DOHH2 (cell line): ENCODE data around the gene CYCS.

Source experiments
- H3F3A ChIP-seq: fragments of 200-600 bp; sonication (generic), shearing (Covaris generic); 2 replicates; pipeline ENCODE4 v1.6.0; 2016; ENCODE audit warnings: antibody characterized with exemption, mild to moderate bottlenecking; ENCODE audit not compliant: control insufficient read depth, insufficient read depth
- H3K27ac ChIP-seq: fragments of 200-600 bp; sonication (generic); 2 replicates; pipeline ENCODE4 v1.5.1; 2014; ENCODE audit warnings: low read depth, mild to moderate bottlenecking, low read length, moderate library complexity
- H3K27me3 ChIP-seq: fragments of 200-600 bp; sonication (generic); 2 replicates; pipeline ENCODE4 v1.6.1; 2014; ENCODE audit warnings: mild to moderate bottlenecking, low read length, mixed read lengths; ENCODE audit not compliant: control insufficient read depth
- H3K36me3 ChIP-seq: fragments of 200-600 bp; sonication (generic); 2 replicates; pipeline ENCODE4 v1.6.1; 2014; ENCODE audit warnings: mild to moderate bottlenecking, low read length, moderate library complexity, mixed read lengths; ENCODE audit not compliant: control insufficient read depth
- H3K4me1 ChIP-seq: fragments of 200-600 bp; sonication (generic); 2 replicates; pipeline ENCODE4 v1.6.1; 2014; ENCODE audit warnings: mild to moderate bottlenecking, low read length, mixed read lengths; ENCODE audit not compliant: control insufficient read depth
- H3K4me2 ChIP-seq: fragments of 200-600 bp; sonication (generic); 2 replicates; pipeline ENCODE4 v1.6.0; 2014; ENCODE audit warnings: mild to moderate bottlenecking, low read length, moderate library complexity
- H3K4me3 ChIP-seq: fragments of 200-600 bp; sonication (generic); 2 replicates; pipeline ENCODE4 v1.5.1; 2014; ENCODE audit warnings: mild to moderate bottlenecking, low read length, mixed read lengths
- H3K79me2 ChIP-seq: fragments of 200-600 bp; sonication (generic); 2 replicates; pipeline ENCODE4 v1.6.1; 2014; ENCODE audit warnings: mild to moderate bottlenecking, low read length, mixed read lengths; ENCODE audit not compliant: control insufficient read depth
- H3K9me2 ChIP-seq: fragments of 200-600 bp; sonication (generic); replicated peaks from 2 replicates; pipeline ENCODE4 v1.6.1; 2014; ENCODE audit warnings: mild to moderate bottlenecking, low read length, mixed read lengths; ENCODE audit not compliant: control insufficient read depth
- H3K9me3 ChIP-seq: fragments of 200-600 bp; sonication (generic); 2 replicates; pipeline ENCODE4 v1.6.1; 2014; ENCODE audit warnings: antibody characterized with exemption, low read length, mixed read lengths; ENCODE audit not compliant: control insufficient read depth, insufficient read depth
- H4K20me1 ChIP-seq: fragments of 200-600 bp; sonication (generic); 2 replicates; pipeline ENCODE4 v1.6.0; 2014; ENCODE audit warnings: low read depth, mild to moderate bottlenecking, antibody characterized with exemption, low read length, moderate library complexity; ENCODE audit not compliant: control insufficient read depth, insufficient read depth
- EZH2phosphoT487 ChIP-seq: fragments of 200-600 bp; sonication (generic); IDR thresholded peaks from 2 replicates; pipeline ENCODE4 v1.6.1; 2017; ENCODE audit warnings: borderline replicate concordance, mild to moderate bottlenecking, antibody characterized with exemption, low read length, moderate library complexity, mixed read lengths
- TF ChIP-seq, protein P1 (sequence below): fragments of 200-600 bp; sonication (generic); IDR thresholded peaks from one replicate; pipeline ENCODE4 v1.5.1; 2014; ENCODE audit warnings: antibody characterized with exemption, mild to moderate bottlenecking, low read depth, low read length; ENCODE audit not compliant: poor library complexity, severe bottlenecking

The CYCS gene

DNA sequence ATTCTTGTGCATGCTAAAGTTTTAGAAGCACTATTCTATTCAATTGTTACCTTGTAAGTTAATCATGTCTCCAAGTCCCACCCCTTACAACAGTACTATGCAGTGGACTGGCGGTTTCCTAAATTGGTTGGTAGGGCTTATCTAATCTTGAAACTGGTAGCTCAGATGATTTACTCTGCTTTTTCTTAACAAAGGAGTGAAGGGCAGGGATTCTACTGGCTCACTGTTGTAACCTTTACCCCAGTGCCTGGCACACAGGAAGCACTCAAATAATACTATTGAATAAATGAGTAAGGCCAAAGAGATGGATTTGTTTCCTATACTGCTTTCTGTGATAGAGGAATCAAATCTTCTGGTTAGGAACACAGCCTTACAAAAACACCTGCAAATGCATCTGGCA, 46.0 kb upstream of the CYCS start:
- H4K20me1 ChIP-seq, result no peaks in the 10 kb centered on the region
- no peaks in the 10 kb centered on the region for H3K79me2 ChIP-seq
- no peaks in the 10 kb centered on the region for H3F3A ChIP-seq
- no peaks in the 10 kb centered on the region for H3K9me2 ChIP-seq
- H3K4me3 ChIP-seq, result no peak overlapping the region
- no peaks in the 10 kb centered on the region for H3K9me3 ChIP-seq
- H3K27ac ChIP-seq, result no peak overlapping the region
- no peaks in the 10 kb centered on the region for H3K4me1 ChIP-seq
- no peaks in the 10 kb centered on the region; the same call in 1 of the 2 replicates for H3K36me3 ChIP-seq
- H3K27me3 ChIP-seq, result no peaks in the 10 kb centered on the region
- TF ChIP-seq, protein P1, sequence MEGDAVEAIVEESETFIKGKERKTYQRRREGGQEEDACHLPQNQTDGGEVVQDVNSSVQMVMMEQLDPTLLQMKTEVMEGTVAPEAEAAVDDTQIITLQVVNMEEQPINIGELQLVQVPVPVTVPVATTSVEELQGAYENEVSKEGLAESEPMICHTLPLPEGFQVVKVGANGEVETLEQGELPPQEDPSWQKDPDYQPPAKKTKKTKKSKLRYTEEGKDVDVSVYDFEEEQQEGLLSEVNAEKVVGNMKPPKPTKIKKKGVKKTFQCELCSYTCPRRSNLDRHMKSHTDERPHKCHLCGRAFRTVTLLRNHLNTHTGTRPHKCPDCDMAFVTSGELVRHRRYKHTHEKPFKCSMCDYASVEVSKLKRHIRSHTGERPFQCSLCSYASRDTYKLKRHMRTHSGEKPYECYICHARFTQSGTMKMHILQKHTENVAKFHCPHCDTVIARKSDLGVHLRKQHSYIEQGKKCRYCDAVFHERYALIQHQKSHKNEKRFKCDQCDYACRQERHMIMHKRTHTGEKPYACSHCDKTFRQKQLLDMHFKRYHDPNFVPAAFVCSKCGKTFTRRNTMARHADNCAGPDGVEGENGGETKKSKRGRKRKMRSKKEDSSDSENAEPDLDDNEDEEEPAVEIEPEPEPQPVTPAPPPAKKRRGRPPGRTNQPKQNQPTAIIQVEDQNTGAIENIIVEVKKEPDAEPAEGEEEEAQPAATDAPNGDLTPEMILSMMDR, result no peak
- no peak for TF ChIP-seq EZH2phosphoT487
- no peak overlapping the region for H3K4me2 ChIP-seq

DNA sequence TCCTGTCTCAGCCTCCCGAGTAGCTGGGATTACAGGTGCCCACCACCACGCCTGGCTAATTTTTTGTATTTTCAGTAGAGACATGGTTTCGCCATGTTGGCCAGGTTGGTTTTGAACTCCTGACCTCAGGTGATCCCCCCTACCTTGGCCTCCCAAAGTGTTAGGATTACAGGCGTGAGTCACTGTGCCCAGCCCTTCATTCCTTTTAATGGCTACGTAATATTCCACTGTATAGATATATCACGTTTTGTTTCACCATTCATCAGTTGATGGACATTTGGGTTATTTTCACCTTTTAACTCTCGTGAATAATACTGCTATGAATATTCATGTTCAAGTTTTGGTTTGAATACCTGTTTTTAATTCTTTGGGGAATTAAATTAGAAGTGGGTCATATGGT, 44.6 kb upstream of the CYCS start:
- Histone ChIP-seq H3K27me3 (no peaks in the 10 kb centered on the region), H3K4me3 (no peak overlapping the region), H4K20me1 (no peaks in the 10 kb centered on the region), H3K9me2 (no peaks in the 10 kb centered on the region), H3K4me2 (no peak overlapping the region), H3K4me1 (no peaks in the 10 kb centered on the region), H3K27ac (no peak overlapping the region), H3K9me3 (no peaks in the 10 kb centered on the region), H3K36me3 (no peaks in the 10 kb centered on the region; the same call in 1 of the 2 replicates), H3K79me2 (no peaks in the 10 kb centered on the region), H3F3A (no peaks in the 10 kb centered on the region)
- TF ChIP-seq, protein P1, result no peak
- TF ChIP-seq EZH2phosphoT487, result no peak

DNA sequence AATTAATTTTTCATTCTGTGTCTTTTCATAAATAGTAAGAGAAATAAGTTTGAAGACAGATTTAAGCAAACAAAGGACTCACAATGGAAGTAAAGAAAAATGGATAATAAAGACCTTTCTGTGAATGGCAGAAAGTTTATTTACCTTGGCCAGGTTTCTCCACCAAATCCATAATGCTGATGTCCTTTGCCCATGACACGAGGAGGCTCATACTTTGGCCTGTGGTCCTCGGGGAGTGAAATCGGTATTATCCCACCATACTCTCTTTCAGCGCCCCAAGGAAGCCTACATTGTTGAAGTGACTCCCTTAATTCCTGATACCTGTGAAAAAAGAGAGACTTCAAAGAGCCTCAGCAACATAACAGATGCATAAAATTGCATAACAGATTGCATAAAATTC, 43.1 kb upstream of the CYCS start:
- H3K4me2 ChIP-seq, result no peak overlapping the region
- no peaks in the 10 kb centered on the region for H3K4me1 ChIP-seq
- H4K20me1 ChIP-seq, result no peaks in the 10 kb centered on the region
- H3K9me2 ChIP-seq, result no peaks in the 10 kb centered on the region
- H3K27ac ChIP-seq, result no peak overlapping the region
- H3K36me3 ChIP-seq, result no peaks in the 10 kb centered on the region; the same call in 1 of the 2 replicates
- H3K27me3 ChIP-seq, result no peaks in the 10 kb centered on the region
- no peak for TF ChIP-seq EZH2phosphoT487
- TF ChIP-seq, protein P1, result no peak
- H3K4me3 ChIP-seq, result no peak overlapping the region
- no peaks in the 10 kb centered on the region for H3K9me3 ChIP-seq
- H3F3A ChIP-seq, result no peaks in the 10 kb centered on the region
- H3K79me2 ChIP-seq, result no peaks in the 10 kb centered on the region
